HCT116 (cell line): ENCODE results near the gene ARHGAP28. TPM values are rescaled to one million over a fixed set of nuclear protein-coding genes. Genes with fewer than 3 reads are reported as not detected.

Experiments used
- ATAC-seq: fragments of 200-7000 bp; cut with Tn5 transposase; 2 replicates; pipeline ENCODE4 v1.9.1; 2020; ENCODE audit warnings: mild to moderate bottlenecking, moderate library complexity
- BruUV-seq: library from RNA; stranded (reverse); fragments of 400-500 nt; replicated peaks from 2 replicates; lab custom pipeline; 2021; lab: Mats Ljungman, UMichigan
- CTCF ChIA-PET: fragments of 300-600 bp; sonication (Branson Sonifier 250); formaldehyde crosslinking; loops from one replicate; lab custom pipeline; 2021; ENCODE audit warnings: antibody characterized with exemption; lab: Charles Lee
- POLR2A ChIA-PET: fragments of 300-600, 350-600 bp; sonication (Branson Sonifier 250); formaldehyde crosslinking; loops from one replicate; lab custom pipeline; 2021; ENCODE audit warnings: antibody characterized with exemption; lab: Charles Lee
- RAD21 ChIA-PET, 2 experiments: fragments of 300-600 bp; sonication (Branson Sonifier 250); formaldehyde crosslinking; loops; one replicate each; lab custom pipeline; 2023; ENCODE audit warnings: low total read pairs in 2 of 2; ENCODE audit not compliant: uncharacterized antibody in 2 of 2, unreplicated experiment in 2 of 2, low non-redundant PET in 1 of 2; lab: Charles Lee
- DNase-seq: peaks from one replicate; pipeline ENCODE4 v3.0.0-alpha.2; 2010; ENCODE audit warnings: low read depth, low spot score
- H2AFZ ChIP-seq: fragments of 200-600 bp; shearing (Covaris generic), sonication (generic); 2 replicates; pipeline ENCODE4 v1.6.1; 2017; ENCODE audit warnings: low read depth, mixed run types, mixed read lengths, antibody characterized with exemption, low read length; ENCODE audit not compliant: poor library complexity, severe bottlenecking
- H3K27ac ChIP-seq: 2 replicates; pipeline ENCODE4 v1.5.1; 2012; ENCODE audit warnings: low read depth, low read length
- H3K27me3 ChIP-seq: fragments of 200-600 bp; sonication (generic); 2 replicates; pipeline ENCODE4 v1.6.1; 2016; ENCODE audit warnings: mixed run types, low read length, mixed read lengths; ENCODE audit not compliant: insufficient read depth
- H3K36me3 ChIP-seq, 2 experiments: fragments of 200-500 bp in 1 of 2; fragments of 200-600 bp in 1 of 2; sonication (Bioruptor generic) in 1 of 2; sonication (generic) in 1 of 2; 2 replicates each; pipeline versions ENCODE4 v1.5.1 to v1.6.1; 2014 to 2016; ENCODE audit warnings: low read length in 2 of 2, inconsistent platforms in 1 of 2, mixed read lengths in 1 of 2, mixed run types in 1 of 2; ENCODE audit not compliant: insufficient read depth in 2 of 2, control insufficient read depth in 1 of 2
- H3K4me1 ChIP-seq, 2 experiments: fragments of 200-600 bp in 1 of 2; sonication (generic) in 1 of 2; 2 replicates each; pipeline versions ENCODE4 v1.5.1 to v1.6.1; 2012 to 2017; ENCODE audit warnings: low read length in 2 of 2, inconsistent platforms in 1 of 2, mild to moderate bottlenecking in 1 of 2, mixed read lengths in 1 of 2, mixed run types in 1 of 2, moderate library complexity in 1 of 2; ENCODE audit not compliant: insufficient read depth in 2 of 2, control insufficient read depth in 1 of 2
- H3K4me2 ChIP-seq: fragments of 200-600 bp; sonication (generic); 2 replicates; pipeline ENCODE4 v1.6.1; 2017; ENCODE audit warnings: mixed run types, low read length, mixed read lengths
- H3K4me3 ChIP-seq, 2 experiments: fragments of 200-600 bp in 1 of 2; sonication (generic) in 1 of 2; replicated peaks in 1 of 2; 2 replicates each; pipeline ENCODE4 v1.5.1; 2011 to 2016; ENCODE audit warnings: low read length in 2 of 2, control low read depth in 1 of 2, low read depth in 1 of 2, mild to moderate bottlenecking in 1 of 2, mixed read lengths in 1 of 2, mixed run types in 1 of 2
- H3K79me2 ChIP-seq: fragments of 200-600 bp; sonication (generic); 2 replicates; pipeline ENCODE4 v1.6.1; 2017; ENCODE audit warnings: mild to moderate bottlenecking, mixed run types, low read length, moderate library complexity, mixed read lengths; ENCODE audit not compliant: insufficient read depth
- H3K9ac ChIP-seq: fragments of 200-600 bp; sonication (generic); 2 replicates; pipeline ENCODE4 v1.6.1; 2016; ENCODE audit warnings: low read length, mixed read lengths
- H3K9me2 ChIP-seq: fragments of 200-600 bp; sonication (generic), shearing (Covaris generic); 2 replicates; pipeline ENCODE4 v1.6.1; 2017; ENCODE audit warnings: mixed run types, mild to moderate bottlenecking, moderate library complexity; ENCODE audit not compliant: insufficient read depth
- H3K9me3 ChIP-seq, 2 experiments: fragments of 200-500 bp in 1 of 2; fragments of 200-600 bp in 1 of 2; sonication (Bioruptor generic) in 1 of 2; sonication (generic) in 1 of 2; 2 replicates each; pipeline ENCODE4 v1.6.1; 2014 to 2017; ENCODE audit warnings: low read length in 2 of 2, mixed read lengths in 2 of 2, inconsistent platforms in 1 of 2, low read depth in 1 of 2, mild to moderate bottlenecking in 1 of 2, mixed run types in 1 of 2, moderate library complexity in 1 of 2; ENCODE audit not compliant: control insufficient read depth in 1 of 2, insufficient read depth in 1 of 2
- H4K20me1 ChIP-seq: fragments of 200-600 bp; sonication (generic), shearing (Covaris generic); 2 replicates; pipeline ENCODE4 v1.6.1; 2017; ENCODE audit warnings: mixed run types, mild to moderate bottlenecking, moderate library complexity; ENCODE audit not compliant: insufficient read depth
- CBX3 ChIP-seq: IDR thresholded peaks from 2 replicates; pipeline ENCODE4 v1.6.1; 2012; ENCODE audit warnings: low read depth
- EZH2 ChIP-seq: fragments of 200-600 bp; sonication (generic); IDR thresholded peaks from 2 replicates; pipeline ENCODE4 v1.6.1; 2017; ENCODE audit warnings: antibody characterized with exemption, mixed run types
- MAX ChIP-seq: IDR thresholded peaks from 2 replicates; pipeline ENCODE4 v1.6.1; 2012
- POLR2A ChIP-seq: IDR thresholded peaks from 2 replicates; pipeline ENCODE4 v1.7.0; 2011; ENCODE audit warnings: borderline replicate concordance; ENCODE audit not compliant: insufficient read depth, insufficient read length; ENCODE audit errors: extremely low read depth
- POLR2AphosphoS5 ChIP-seq: IDR thresholded peaks from 2 replicates; pipeline ENCODE4 v1.6.1; 2011; ENCODE audit warnings: mild to moderate bottlenecking, low read depth, low read length, moderate library complexity
- SIN3A ChIP-seq: IDR thresholded peaks from 2 replicates; pipeline ENCODE4 v1.6.1; 2012; ENCODE audit warnings: low read depth
- TCF7L2 ChIP-seq: IDR thresholded peaks from 2 replicates; pipeline ENCODE4 v1.7.0; 2011; ENCODE audit warnings: borderline replicate concordance, inconsistent platforms; ENCODE audit not compliant: insufficient read depth, insufficient read length; ENCODE audit errors: extremely low read depth
- YY1 ChIP-seq: IDR thresholded peaks from 2 replicates; pipeline ENCODE4 v1.6.1; 2011; ENCODE audit warnings: low read length, low read depth, moderate library complexity, mild to moderate bottlenecking; ENCODE audit not compliant: insufficient replicate concordance; ENCODE audit errors: extremely low read depth
- intact Hi-C: fragments of 100-400 bp; cut with micrococcal nuclease; formaldehyde crosslinking; loops from 2 replicates; pipeline ENCODE4 v1.10.0; 2022
- total RNA-seq: library from RNA; stranded (reverse); gene quantifications from one replicate; pipeline ENCODE4 v1.2.1, GENCODE V29; 2021; ENCODE audit not compliant: unreplicated experiment
- TF ChIP-seq, protein P1 (sequence below), 3 experiments: fragments of 200-600 bp in 1 of 3; sonication (generic) in 1 of 3; IDR thresholded peaks in 2 of 3; conservative IDR thresholded peaks in 1 of 3; 2 replicates each; pipeline ENCODE4 v1.5.1; 2012 to 2017; ENCODE audit warnings: low read depth in 2 of 3, low read length in 2 of 3, antibody characterized with exemption in 1 of 3, borderline replicate concordance in 1 of 3, control low read depth in 1 of 3, mild to moderate bottlenecking in 1 of 3, mixed read lengths in 1 of 3, mixed run types in 1 of 3, moderate library complexity in 1 of 3; ENCODE audit not compliant: insufficient read depth in 1 of 3

ARHGAP28 gene
- total RNA-seq, 1 experiment from 2014 or later = not detected

DNA sequence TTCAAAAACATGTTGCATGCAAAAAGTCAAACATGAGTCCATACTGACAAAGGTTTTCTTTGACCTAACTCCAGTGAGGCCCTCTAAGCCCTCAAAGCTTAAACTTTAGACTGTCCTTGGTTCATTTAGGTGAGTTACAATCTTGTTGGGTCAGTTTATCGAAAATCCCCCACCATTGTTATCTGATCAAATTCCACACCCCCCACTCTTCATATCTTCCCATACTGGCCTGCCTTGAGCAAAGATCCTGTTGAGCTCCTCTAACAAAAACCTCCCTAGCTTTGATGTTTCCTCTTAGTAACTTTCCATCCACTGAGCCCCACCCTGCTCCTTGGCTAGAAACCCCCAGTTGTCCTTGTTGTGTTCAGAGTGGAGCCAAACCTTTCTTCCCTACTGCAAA, 193.7 kb downstream of the ARHGAP28 start:
- RAD21 ChIA-PET = no interaction called here

DNA sequence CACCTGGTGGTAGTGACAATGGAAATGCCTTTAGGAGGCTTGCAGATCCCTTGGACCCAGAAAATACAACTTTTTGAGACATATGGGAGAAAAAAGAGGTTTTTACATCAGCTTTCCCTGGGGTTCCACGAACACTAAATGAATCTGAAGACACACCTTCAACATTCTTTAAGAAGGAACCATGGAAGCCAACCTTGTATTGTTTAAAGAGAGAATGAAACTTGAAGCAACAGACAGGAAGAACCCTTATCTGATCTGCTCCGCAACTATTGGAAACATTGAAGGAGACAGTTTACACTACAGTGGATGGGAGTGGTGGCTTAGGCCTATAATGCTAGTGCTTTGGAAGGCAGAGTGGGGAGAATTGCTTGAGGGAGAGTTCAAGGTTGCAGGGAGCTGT, 197.6 kb downstream of the ARHGAP28 start:
- RAD21 ChIA-PET = no interaction called here
- Histone ChIP-seq H3K27ac (no peak overlapping the region), H3K9ac (no peak overlapping the region), H3K9me2 (no peaks in the 10 kb centered on the region), H3K27me3 (no peaks in the 10 kb centered on the region), H2AFZ (no peak overlapping the region)
- BruUV-seq = no TSS peak
- POLR2A ChIA-PET = no interaction called here
- no peak for ATAC-seq
- no peak for TF ChIP-seq YY1
- TF ChIP-seq CBX3 = no peak
- TF ChIP-seq POLR2AphosphoS5 = no peak
- TF ChIP-seq TCF7L2 = no peak
- no peak for TF ChIP-seq POLR2A
- TF ChIP-seq EZH2 = no peak
- TF ChIP-seq, protein P1, sequence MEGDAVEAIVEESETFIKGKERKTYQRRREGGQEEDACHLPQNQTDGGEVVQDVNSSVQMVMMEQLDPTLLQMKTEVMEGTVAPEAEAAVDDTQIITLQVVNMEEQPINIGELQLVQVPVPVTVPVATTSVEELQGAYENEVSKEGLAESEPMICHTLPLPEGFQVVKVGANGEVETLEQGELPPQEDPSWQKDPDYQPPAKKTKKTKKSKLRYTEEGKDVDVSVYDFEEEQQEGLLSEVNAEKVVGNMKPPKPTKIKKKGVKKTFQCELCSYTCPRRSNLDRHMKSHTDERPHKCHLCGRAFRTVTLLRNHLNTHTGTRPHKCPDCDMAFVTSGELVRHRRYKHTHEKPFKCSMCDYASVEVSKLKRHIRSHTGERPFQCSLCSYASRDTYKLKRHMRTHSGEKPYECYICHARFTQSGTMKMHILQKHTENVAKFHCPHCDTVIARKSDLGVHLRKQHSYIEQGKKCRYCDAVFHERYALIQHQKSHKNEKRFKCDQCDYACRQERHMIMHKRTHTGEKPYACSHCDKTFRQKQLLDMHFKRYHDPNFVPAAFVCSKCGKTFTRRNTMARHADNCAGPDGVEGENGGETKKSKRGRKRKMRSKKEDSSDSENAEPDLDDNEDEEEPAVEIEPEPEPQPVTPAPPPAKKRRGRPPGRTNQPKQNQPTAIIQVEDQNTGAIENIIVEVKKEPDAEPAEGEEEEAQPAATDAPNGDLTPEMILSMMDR (IDR thresholded peaks at IDR 0.05 in 2 of 3, conservative IDR thresholded peaks at IDR 0.05 in 1 of 3; ENCODE audit: borderline replicate concordance in 1 of 3, insufficient read depth in 1 of 3, low read depth in 2 of 3, low read length in 2 of 3) = no peak
- TF ChIP-seq, all 23 proteins: peak for 0
- Histone ChIP-seq H3K4me2 (no peak overlapping the region), H3K4me3 (no peak overlapping the region), H3K36me3 (no peaks in the 10 kb centered on the region), H3K79me2 (no peaks in the 10 kb centered on the region), H4K20me1 (no peaks in the 10 kb centered on the region), H3K4me1 (no peaks in the 10 kb centered on the region), H3K9me3 (peaks cover 3 to 14% of the 10 kb centered on the region in 2 experiments; a peak in 2 of 4 replicates)
- CTCF ChIA-PET = no interaction called here
- DNase-seq = no peak
- intact Hi-C loops = no loop called here

More for the DNA sequence above, 193.7 kb downstream of the ARHGAP28 start:
- no peaks in the 10 kb centered on the region for H4K20me1 ChIP-seq
- H3K27me3 ChIP-seq = no peaks in the 10 kb centered on the region
- DNase-seq = no peak
- H3K9ac ChIP-seq = no peak overlapping the region
- BruUV-seq = no TSS peak
- no peak overlapping the region for H3K4me3 ChIP-seq
- ATAC-seq = no peak
- intact Hi-C loops = no loop called here
- POLR2A ChIA-PET = no interaction called here
- no peak for TF ChIP-seq CBX3
- TF ChIP-seq MAX = no peak
- no peak for TF ChIP-seq SIN3A
- H3K4me1 ChIP-seq = no peaks in the 10 kb centered on the region
- H3K9me3 ChIP-seq = peaks cover 3 to 7% of the 10 kb centered on the region in 2 experiments; a peak in 2 of 4 replicates
- H3K27ac ChIP-seq = no peak overlapping the region
- no peak overlapping the region for H3K4me2 ChIP-seq
- no peak overlapping the region for H2AFZ ChIP-seq
- no peaks in the 10 kb centered on the region for H3K9me2 ChIP-seq
- H3K79me2 ChIP-seq = no peaks in the 10 kb centered on the region
- no peaks in the 10 kb centered on the region for H3K36me3 ChIP-seq
- CTCF ChIA-PET = no interaction called here
